Activated naive CD8-positive, alpha-beta T cell treated with anti-CD3 and anti-CD28 coated beads for 36 hours (primary cell): ENCODE results near the gene SLC25A17. TPM values are rescaled to one million over a fixed set of nuclear protein-coding genes. Genes with fewer than 3 reads are reported as not detected.
"Not testable (repeated sequence)": the region's sequence is repeated elsewhere in the genome, so short reads cannot be mapped to it uniquely, and the experiment has no call there.

ENCODE experiments used
- DNase-seq: peaks from one replicate; pipeline ENCODE4 v3.0.0; 2021
- H3K27ac Mint-ChIP-seq: one replicate; pipeline ENCODE4 v1.8.0; 2022; ENCODE audit warnings: mild to moderate bottlenecking, moderate library complexity, mixed read lengths
- H3K27me3 Mint-ChIP-seq: one replicate; pipeline ENCODE4 v1.8.0; 2022; ENCODE audit warnings: mild to moderate bottlenecking, mixed read lengths
- H3K36me3 Mint-ChIP-seq: one replicate; pipeline ENCODE4 v1.8.0; 2021; ENCODE audit warnings: mild to moderate bottlenecking, mixed read lengths
- H3K4me1 Mint-ChIP-seq: one replicate; pipeline ENCODE4 v1.8.0; 2021; ENCODE audit warnings: mixed read lengths
- H3K4me3 Mint-ChIP-seq: one replicate; pipeline ENCODE4 v1.8.0; 2022; ENCODE audit warnings: mild to moderate bottlenecking, moderate library complexity, mixed read lengths
- H3K9me3 Mint-ChIP-seq: one replicate; pipeline ENCODE4 v1.8.0; 2022; ENCODE audit warnings: mixed read lengths
- total RNA-seq, 2 experiments: library from RNA; stranded (reverse); gene quantifications; one replicate each; pipeline ENCODE4 v1.2.3, GENCODE V29; 2021

SLC25A17 gene, protein sequence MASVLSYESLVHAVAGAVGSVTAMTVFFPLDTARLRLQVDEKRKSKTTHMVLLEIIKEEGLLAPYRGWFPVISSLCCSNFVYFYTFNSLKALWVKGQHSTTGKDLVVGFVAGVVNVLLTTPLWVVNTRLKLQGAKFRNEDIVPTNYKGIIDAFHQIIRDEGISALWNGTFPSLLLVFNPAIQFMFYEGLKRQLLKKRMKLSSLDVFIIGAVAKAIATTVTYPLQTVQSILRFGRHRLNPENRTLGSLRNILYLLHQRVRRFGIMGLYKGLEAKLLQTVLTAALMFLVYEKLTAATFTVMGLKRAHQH
- total RNA-seq = 10 to 100 TPM; 39.0 to 40.6 TPM

GRCh38 chr22:40818747-40819598 lies at the start of gene SLC25A17:
TSS of gene SLC25A17 (minus strand) at chr22:40819346. CDS start at chr22:40819248, 98 bp downstream.
- peak within 1 kb of the TSS; percentile 88 for H3K4me3 Mint-ChIP-seq
- H3K9me3 Mint-ChIP-seq = peaks cover 3% of the 10 kb centered on the region
- H3K27me3 Mint-ChIP-seq = no peaks in the 10 kb centered on the region
- peak within 1 kb of the TSS; percentile 93 for H3K27ac Mint-ChIP-seq
- H3K36me3 Mint-ChIP-seq = peaks cover 29% of the 10 kb centered on the region
- DNase-seq = peak; percentile 88
- peaks cover 31% of the 10 kb centered on the region for H3K4me1 Mint-ChIP-seq

GRCh38 chr22:40868379-40868778 lies 49.2 kb upstream of the SLC25A17 start:
- H3K4me3 Mint-ChIP-seq, H3K36me3 Mint-ChIP-seq, DNase-seq, H3K27me3 Mint-ChIP-seq, H3K9me3 Mint-ChIP-seq, H3K27ac Mint-ChIP-seq: not testable (repeated sequence)
- peaks cover 14% of the 10 kb centered on the region for H3K4me1 Mint-ChIP-seq

GRCh38 chr22:40867109-40867508 lies 48.0 kb upstream of the SLC25A17 start:
- no peak for DNase-seq
- peaks cover 4% of the 10 kb centered on the region for H3K36me3 Mint-ChIP-seq
- H3K4me3 Mint-ChIP-seq = no peak overlapping the region
- no peaks in the 10 kb centered on the region for H3K9me3 Mint-ChIP-seq
- peaks cover 17% of the 10 kb centered on the region for H3K4me1 Mint-ChIP-seq
- no peaks in the 10 kb centered on the region for H3K27me3 Mint-ChIP-seq
- no peak overlapping the region for H3K27ac Mint-ChIP-seq

- Mint-ChIP-seq H3K36me3 (peaks cover 5% of the 10 kb centered on the region), H3K27ac (no peak overlapping the region), H3K4me1 (peaks cover 28% of the 10 kb centered on the region), H3K4me3 (no peak overlapping the region), H3K27me3 (no peaks in the 10 kb centered on the region), H3K9me3 (no peaks in the 10 kb centered on the region)
- no peak for DNase-seq
Measured at GRCh38 chr22:40862537-40862936, 43.4 kb upstream of the SLC25A17 start.

- H3K4me1 Mint-ChIP-seq = peaks cover 28% of the 10 kb centered on the region
- no peaks in the 10 kb centered on the region for H3K9me3 Mint-ChIP-seq
- H3K27ac Mint-ChIP-seq = no peak within 1 kb of the TSS
- DNase-seq = no peak
- H3K27me3 Mint-ChIP-seq = no peaks in the 10 kb centered on the region
- H3K4me3 Mint-ChIP-seq = no peak within 1 kb of the TSS
- H3K36me3 Mint-ChIP-seq = peaks cover 5% of the 10 kb centered on the region
Measured at GRCh38 chr22:40862013-40862412, 42.9 kb upstream of the SLC25A17 start, which contains the start of gene DNAJB7. TSS of gene DNAJB7 (minus strand) at chr22:40862113. CDS start at chr22:40861994, 119 bp downstream.

GRCh38 chr22:40857309-40857855 lies 38.2 kb upstream of the SLC25A17 start:
- H3K4me1 Mint-ChIP-seq = peaks cover 34% of the 10 kb centered on the region
- no peaks in the 10 kb centered on the region for H3K27me3 Mint-ChIP-seq
- peak overlapping the region; percentile 99 for H3K4me3 Mint-ChIP-seq
- DNase-seq = no peak
- peaks cover 15% of the 10 kb centered on the region for H3K36me3 Mint-ChIP-seq
- no peaks in the 10 kb centered on the region for H3K9me3 Mint-ChIP-seq
- peak overlapping the region; percentile 100 for H3K27ac Mint-ChIP-seq

- peak within 1 kb of the TSS; percentile 100 for H3K27ac Mint-ChIP-seq
- H3K4me1 Mint-ChIP-seq = peaks cover 39% of the 10 kb centered on the region
- no peaks in the 10 kb centered on the region for H3K27me3 Mint-ChIP-seq
- peaks cover 12% of the 10 kb centered on the region for H3K36me3 Mint-ChIP-seq
- no peaks in the 10 kb centered on the region for H3K9me3 Mint-ChIP-seq
- H3K4me3 Mint-ChIP-seq = peak within 1 kb of the TSS; percentile 99
- peak; percentile 98 for DNase-seq
Measured at GRCh38 chr22:40856513-40857308, 37.6 kb upstream of the SLC25A17 start, which contains the start of the genes ST13 and XPNPEP3. TSS of gene ST13 (minus strand) at chr22:40856639. CDS start at chr22:40856540, 99 bp downstream. TSS of gene XPNPEP3 (plus strand) at chr22:40857148. CDS start at chr22:40857182, 34 bp downstream.

DNA sequence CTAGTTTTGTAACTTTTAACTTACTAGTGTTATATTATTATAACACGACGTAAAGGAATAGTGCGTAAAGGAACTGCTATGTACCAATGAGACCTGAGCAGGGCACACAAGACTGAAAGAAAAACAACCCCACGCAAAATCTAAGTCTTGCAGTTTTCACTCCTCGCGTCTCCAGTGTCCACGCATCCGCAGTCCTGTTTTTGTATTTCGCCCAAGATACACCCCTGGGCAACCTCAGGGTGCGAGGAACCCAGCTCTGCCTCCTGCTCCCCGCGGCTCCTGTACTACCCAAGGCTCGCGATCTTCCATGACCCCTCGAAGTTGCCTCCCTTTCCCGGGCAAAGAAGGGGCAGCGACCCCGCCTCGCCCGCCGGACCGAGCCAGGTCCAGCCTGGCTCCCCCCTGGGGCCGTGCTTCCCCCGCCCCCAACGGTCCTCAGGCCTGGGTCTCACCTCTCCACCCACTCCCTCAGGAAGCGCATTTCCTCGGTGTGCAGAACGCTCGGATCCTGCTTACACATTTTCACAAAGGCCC lies 36.9 kb upstream of the SLC25A17 start:
- no peaks in the 10 kb centered on the region for H3K27me3 Mint-ChIP-seq
- H3K4me3 Mint-ChIP-seq = peak overlapping the region; percentile 99
- H3K36me3 Mint-ChIP-seq = peaks cover 10% of the 10 kb centered on the region
- peak overlapping the region; percentile 100 for H3K27ac Mint-ChIP-seq
- H3K4me1 Mint-ChIP-seq = peaks cover 44% of the 10 kb centered on the region
- no peak for DNase-seq
- H3K9me3 Mint-ChIP-seq = no peaks in the 10 kb centered on the region

DNA sequence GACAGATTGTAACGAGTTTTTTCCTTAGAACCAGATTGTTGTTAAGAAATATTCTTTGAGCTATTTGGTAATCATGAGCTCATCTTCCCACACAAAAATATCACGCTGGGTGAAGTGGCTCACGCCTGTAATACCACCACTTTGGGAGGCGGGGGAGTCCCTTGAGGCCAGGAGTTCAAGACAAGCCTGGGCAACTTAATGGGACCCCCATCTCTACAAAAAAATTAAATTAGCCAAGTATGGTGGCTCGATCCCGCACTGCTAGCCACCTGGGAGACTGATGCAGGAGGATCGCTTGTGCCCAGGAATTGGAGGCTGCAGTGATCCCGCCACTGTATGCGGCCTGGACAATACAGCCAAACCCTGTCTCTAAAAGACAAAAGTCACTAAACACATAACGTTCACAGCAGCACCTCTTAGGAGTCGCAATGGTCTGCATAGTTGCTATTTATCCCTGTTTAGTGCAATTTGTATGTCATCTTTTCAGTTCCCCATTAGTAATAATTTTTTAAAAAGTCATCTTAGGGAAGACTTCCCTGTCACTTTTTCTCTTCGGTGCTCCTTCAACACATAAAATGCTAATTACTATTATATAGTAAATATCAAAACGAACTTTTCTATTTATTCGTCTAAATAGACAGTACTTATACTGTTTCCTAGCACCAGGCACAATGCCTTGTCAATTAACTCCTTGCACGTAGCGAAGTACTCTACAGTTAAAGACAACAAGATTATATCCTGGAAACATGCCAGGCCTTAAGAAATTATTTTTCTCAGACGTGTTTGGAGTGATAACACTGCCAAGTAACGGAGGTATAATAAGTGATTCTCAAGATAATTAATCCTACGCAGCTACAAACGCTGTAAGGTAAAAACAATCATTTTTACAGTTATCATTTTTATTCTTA lies 36.2 kb upstream of the SLC25A17 start:
- no peaks in the 10 kb centered on the region for H3K27me3 Mint-ChIP-seq
- peak overlapping the region; percentile 71 for H3K27ac Mint-ChIP-seq
- no peaks in the 10 kb centered on the region for H3K9me3 Mint-ChIP-seq
- peak; percentile 13 for DNase-seq
- H3K36me3 Mint-ChIP-seq = peaks cover 10% of the 10 kb centered on the region
- H3K4me3 Mint-ChIP-seq = peak overlapping the region; percentile 99
- H3K4me1 Mint-ChIP-seq = peaks cover 46% of the 10 kb centered on the region

DNA sequence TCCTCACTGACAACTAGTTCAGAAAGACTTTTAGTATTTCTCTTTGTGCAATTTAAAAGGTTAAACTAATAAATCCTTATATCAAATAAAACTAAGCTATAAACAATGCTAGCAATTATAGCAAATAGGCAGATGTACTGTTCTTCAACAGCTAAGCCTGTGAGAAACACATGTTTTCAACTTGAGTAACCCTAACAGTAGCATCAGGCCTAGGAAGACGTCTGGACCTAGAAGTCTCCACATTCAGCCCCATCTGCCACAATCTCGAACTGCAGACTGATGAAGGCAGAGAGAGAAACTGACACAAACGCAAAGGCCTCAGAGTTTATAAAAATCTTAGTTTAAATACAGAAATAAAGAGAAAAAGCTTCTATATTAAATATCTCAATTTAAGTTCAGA lies 34.8 kb upstream of the SLC25A17 start:
- DNase-seq = no peak
- Mint-ChIP-seq H3K4me3 (peak overlapping the region; percentile 70), H3K27me3 (no peaks in the 10 kb centered on the region), H3K4me1 (peaks cover 48% of the 10 kb centered on the region), H3K36me3 (peaks cover 12% of the 10 kb centered on the region), H3K27ac (peak overlapping the region; percentile 63), H3K9me3 (no peaks in the 10 kb centered on the region)

DNA sequence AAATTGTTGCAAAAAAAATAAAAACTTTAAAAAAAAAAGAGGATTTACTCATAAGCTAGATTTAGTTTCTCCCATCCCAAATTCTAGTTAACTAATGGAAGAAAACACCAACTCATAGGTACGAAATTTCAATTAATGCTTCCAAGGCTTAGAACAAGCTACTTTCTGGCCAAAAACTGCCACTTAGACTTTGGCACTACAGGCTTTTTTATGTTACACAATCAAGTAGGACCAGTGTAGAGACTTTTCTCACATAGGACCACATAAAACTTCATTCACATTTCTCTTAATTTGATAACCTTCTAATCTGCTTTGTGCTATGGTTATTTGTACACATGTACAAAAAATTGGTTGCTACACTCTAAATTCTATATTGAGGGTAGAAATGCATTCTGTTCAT lies 34.2 kb upstream of the SLC25A17 start:
- H3K4me3 Mint-ChIP-seq = peak overlapping the region; percentile 70
- no peaks in the 10 kb centered on the region for H3K9me3 Mint-ChIP-seq
- H3K4me1 Mint-ChIP-seq = peaks cover 45% of the 10 kb centered on the region
- peak overlapping the region; percentile 63 for H3K27ac Mint-ChIP-seq
- peaks cover 14% of the 10 kb centered on the region for H3K36me3 Mint-ChIP-seq
- no peak for DNase-seq
- no peaks in the 10 kb centered on the region for H3K27me3 Mint-ChIP-seq

- H3K36me3 Mint-ChIP-seq = peaks cover 21% of the 10 kb centered on the region
- H3K27ac Mint-ChIP-seq = not testable (repeated sequence)
Measured at GRCh38 chr22:40845816-40846215, 26.7 kb upstream of the SLC25A17 start.

DNA sequence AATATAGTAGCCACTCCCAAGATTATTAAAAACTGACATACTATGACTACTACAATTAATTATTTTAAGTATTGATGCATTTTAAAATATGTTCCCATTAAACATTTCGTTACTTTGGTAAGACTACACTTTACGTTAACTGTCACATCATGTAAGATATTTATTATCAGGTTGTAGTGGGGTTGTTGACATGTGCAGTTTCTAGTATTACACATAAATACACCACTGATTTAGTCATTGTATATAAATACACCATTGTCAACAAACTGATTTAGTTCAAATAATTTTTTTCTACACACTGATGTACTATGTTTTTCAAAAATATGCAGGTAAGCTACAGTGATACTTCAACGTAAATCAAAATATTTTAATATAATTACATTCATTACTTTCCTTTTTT lies 25.8 kb upstream of the SLC25A17 start:
- no peak for DNase-seq
- Mint-ChIP-seq H3K36me3 (peaks cover 25% of the 10 kb centered on the region), H3K27me3 (no peaks in the 10 kb centered on the region), H3K4me3 (no peak overlapping the region), H3K9me3 (no peaks in the 10 kb centered on the region), H3K27ac (no peak overlapping the region), H3K4me1 (peaks cover 19% of the 10 kb centered on the region)

More at GRCh38 chr22:40845816-40846215, 26.7 kb upstream of the SLC25A17 start:
- DNase-seq, H3K9me3 Mint-ChIP-seq, H3K4me3 Mint-ChIP-seq, H3K27me3 Mint-ChIP-seq: not testable (repeated sequence)
- H3K4me1 Mint-ChIP-seq = peaks cover 19% of the 10 kb centered on the region
